SKM-1 treated with dmso at 0.1 percent for 144 hours (cell line): ENCODE results near the gene DDAH2.

Source experiments
- DNase-seq: peaks from one replicate; lab custom pipeline; 2025; ENCODE audit not compliant: unreplicated experiment; lab: John Stamatoyannopoulos, UW

Gene DDAH2

DNA sequence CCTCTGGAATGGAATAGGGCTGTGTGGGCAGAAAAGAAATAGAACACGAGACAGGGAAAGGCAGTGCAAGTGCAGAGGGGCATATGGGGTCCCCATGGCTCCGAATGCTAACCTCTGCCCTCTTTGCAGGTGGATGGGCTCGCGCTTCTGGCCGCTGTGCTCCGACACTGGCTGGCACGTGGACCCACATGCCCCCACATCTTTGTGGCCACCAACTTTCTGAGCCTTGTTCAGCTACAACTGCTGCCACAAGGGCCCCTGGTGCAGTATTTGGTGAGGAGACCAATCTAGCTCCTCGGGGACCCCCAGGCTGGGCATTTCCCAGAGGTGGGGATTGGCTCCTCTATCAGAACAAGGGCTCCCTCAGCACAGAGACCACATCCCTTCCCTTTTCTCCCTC, 32.2 kb upstream of the DDAH2 start:
- no peak for DNase-seq

- no peak for DNase-seq
Measured at GRCh38 chr6:31760790-31761189, 31.7 kb upstream of the DDAH2 start.

- DNase-seq, result no peak
Measured at GRCh38 chr6:31758281-31758680, 29.2 kb upstream of the DDAH2 start.

DNA sequence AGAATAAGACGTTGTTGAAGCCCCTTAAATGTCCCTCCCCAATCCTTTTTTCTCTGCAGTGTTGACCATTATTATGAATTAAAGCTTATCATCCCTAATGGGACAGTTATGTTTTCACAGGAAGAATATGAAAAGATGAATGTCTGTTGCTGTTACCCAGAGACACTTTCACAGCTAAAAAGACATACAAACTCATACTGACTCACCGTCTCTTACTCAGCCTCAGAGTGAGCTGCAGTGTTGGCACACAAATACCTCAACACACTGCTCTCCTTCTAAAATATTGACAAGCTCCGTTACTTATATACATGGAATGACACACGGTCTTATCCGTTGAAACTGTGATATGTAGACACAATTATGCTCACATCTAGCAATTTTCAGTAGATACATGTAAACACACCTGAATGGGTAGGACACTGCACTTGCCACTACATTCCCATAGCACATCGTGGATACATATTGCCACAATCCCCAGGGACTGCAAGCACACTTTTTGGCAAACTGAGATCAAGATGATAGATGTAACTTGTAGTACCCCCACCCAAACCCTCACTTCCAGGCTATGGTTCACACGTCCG, 23.7 kb upstream of the DDAH2 start:
- DNase-seq, result no peak

- DNase-seq, result no peak
Measured at GRCh38 chr6:31750411-31751022, 21.4 kb upstream of the DDAH2 start.

GRCh38 chr6:31749301-31750036, 20.4 kb upstream of the DDAH2 start:
- no peak for DNase-seq

DNA sequence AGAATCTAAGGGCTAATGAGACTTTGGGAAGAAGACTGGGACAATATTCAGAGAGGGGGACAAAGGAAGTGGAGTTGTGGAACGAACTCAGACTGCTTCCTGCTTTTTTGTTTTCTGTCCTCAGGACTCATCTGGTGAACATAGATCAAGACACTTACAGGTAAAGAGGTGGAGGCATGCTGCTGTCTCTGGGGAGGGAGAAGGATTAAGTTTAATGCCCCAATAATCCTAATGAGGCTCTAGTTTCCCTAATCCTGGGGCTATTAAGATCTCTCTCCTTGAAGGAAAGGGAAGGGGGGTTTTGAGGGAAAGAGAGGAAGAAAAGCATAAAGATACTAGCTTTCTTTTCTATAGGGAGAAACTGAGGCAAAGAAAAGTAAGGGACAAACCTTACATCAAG, 15.3 kb upstream of the DDAH2 start:
- no peak for DNase-seq

DNA sequence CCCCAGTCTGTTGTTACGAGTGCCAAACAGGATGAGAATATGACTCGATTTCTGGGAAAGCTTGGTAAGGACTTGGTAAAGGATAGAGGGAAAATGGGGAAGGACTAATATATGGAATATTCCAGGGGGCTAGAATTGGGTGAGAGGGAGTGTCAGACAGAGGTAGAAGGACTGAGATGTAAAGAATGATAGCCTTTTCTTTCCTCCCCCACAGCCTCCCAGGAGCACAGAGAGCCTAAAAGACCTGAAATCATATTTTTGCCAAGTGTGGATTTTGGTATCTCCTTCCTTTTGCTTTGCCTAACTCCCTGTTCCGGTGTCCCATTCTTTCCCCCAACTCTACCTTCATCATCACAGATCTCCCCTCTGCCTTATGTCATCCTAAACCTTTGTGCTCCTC, 13.8 kb upstream of the DDAH2 start:
- no peak for DNase-seq

GRCh38 chr6:31741815-31742214, 12.7 kb upstream of the DDAH2 start:
- DNase-seq, result no peak

DNA sequence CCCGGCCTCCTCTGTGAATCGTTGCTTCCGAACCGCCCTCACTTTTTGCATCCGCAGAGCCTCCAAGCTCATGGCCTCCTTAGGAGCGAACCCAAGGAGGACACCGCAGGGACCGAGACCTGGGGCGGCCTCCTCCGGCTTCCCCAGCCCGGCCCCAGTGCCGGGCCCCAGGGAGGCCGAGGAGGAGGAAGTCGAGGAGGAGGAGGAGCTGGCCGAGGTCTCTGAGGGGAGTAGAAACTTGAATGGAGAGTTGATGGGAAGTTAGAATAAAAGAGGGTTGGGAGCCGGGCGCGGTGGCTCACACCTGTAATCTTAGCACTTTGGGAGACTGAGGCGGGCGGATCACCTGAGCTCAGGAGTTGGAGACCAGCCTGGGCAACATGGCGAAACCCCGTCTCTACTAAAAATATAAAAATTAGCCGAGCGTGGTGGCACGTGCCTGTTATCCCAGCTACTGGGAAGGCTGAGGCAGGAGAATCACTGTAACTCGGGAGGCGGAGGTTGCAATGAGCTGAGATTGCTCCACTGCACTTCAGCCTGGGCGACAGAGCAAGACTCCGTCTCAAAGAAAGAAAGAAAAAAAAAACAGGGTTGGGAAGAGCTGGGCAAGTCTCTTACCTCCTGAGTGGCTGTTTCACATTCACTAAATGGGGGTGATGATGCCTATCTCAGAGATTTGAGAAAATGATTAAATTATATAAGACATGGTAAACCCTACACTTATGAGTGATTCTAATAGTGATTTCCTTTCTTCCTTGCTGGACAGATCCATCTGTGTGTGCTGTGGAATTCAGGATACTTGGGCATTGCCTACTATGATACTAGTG, 11.5 kb upstream of the DDAH2 start:
- peak; percentile 75 for DNase-seq

GRCh38 chr6:31739639-31740396, 10.7 kb upstream of the DDAH2 start, which contains the start of gene MSH5:
TSS of gene MSH5 (plus strand) at chr6:31740005. CDS start at chr6:31740467, 462 bp downstream.
- peak; percentile 99 for DNase-seq

DNA sequence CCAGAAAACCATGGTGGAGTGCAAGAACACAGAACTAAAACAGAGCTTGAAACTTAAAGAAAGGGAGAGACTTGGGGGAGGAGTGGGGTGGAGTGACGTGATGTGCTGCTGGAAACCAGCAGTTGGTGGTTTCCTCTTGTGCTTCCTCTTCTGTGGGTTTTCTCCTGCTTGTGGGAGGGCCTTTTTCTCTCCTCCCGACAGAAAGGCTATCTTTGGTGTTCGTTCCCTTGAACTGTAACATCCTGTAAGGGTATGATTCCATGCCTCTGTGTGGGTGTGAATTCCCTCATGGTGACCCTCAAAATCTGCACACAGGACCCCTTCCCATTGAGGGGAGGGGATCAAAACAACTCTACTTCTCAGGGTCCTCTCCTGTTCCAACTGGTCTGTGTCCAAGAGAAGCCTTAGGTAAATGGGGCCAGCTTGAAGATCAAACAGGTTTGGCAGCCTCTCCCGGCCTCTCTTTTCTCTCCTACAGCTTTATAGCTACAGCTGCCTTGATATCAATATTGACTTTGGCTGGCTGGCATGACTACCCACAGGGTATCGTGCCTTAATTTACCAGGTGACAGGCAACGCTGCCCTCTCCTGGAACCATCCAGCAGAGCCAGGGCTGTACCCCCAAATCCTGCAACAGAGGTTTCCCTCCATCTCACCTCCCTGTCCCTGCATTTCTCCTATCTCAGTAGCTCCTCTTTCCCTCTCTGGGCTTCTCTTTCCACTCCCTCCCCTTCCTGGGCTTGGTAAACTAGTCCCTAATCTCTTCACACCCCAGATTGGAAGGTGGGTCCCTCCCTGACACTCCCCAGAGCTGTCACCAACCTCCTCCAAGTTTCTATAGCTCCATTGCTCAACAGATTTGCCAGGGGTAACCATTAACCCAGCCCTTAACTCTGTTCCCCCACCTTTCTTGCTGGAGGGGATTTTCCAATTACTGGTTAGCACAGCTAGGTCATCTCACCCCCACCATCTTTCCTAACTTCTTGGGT, 9.2 kb upstream of the DDAH2 start:
- DNase-seq, result peak; percentile 98

DNA sequence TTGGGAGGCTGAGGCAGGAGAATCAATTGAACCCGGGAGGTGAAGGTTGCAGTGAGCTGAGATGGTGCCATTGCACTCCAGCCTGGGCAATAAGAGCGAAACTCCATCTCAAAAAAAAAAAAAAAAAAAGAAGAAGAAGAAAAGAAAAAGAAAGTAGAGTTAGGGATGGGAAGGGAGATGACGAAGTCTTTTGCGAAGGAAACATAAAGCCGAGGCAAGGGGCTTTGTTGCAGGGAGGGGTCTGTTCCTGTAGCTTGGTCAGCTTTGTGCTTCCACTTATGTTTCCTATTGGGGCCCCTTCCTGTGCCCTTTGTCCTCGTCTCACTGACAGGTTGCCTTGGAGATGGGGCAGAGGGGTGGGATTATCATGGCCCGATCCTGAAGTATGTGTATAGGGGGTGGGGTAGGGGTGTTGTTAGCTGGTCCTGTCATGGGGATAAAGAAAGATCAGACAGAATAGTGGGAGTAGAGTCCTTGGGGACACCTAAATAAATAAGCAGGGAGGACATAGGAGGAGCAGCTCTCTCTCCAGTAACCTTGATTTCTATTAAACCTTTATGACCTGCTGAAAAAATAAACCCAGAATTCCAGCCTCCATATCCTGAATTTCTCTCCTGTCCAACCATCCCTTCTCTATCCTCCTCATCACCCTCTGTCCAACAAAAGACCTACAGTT, 8.4 kb upstream of the DDAH2 start:
- peak; percentile 74 for DNase-seq

- DNase-seq, result no peak
Measured at GRCh38 chr6:31736768-31737314, 7.7 kb upstream of the DDAH2 start.

- peak; percentile 82 for DNase-seq
Measured at GRCh38 chr6:31736021-31736767, 7.1 kb upstream of the DDAH2 start, which contains the start of gene CLIC1. TSS of gene CLIC1 (minus strand) at chr6:31736530. CDS start at chr6:31736300, 230 bp downstream.

GRCh38 chr6:31734821-31735406, 5.8 kb upstream of the DDAH2 start:
- peak; percentile 74 for DNase-seq

GRCh38 chr6:31734247-31734820, 5.2 kb upstream of the DDAH2 start:
- DNase-seq, result no peak
